ENCODE results near the gene ADAMTS14.

Gene ADAMTS14

DNA sequence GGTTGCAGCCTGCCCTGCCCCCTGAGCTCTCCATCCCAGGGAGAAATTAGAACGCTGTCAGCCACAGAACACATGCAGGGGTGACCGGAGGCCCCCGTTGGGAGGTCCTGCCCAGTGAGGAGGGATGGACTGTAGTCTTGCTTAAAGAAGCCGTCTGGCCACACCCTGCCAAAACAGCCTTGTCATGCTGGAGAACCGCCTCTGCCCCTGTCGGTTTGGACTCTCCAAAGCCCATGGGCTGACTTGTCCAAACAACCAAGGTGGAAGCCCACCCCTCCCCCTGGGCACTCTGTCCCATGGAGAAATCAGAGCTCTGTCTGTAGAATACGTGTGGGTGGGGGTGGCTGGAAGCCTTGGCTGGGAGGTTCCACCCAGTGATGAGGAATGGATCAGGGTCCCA lies 125.5 kb downstream of the ADAMTS14 start:
- DNase-seq: no peak

DNA sequence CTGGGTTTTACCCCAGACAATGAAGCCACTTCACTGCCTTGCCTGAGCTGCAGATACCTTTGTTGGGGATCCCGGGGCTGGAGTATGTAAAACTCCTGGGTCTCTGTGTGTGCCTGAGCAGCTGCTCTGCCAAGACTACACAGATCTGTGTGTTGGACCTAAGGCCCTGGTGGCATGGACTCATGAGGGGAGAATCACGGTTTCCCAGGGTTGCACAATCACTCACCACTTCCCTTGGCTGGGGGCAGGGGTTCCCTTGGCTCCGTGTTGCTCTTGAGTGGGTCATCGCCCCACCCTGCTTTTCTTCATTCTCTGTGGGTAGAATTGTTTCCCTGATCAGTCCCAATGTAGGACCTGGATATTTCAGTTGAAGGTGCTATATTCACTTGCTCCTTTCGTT lies 126.8 kb downstream of the ADAMTS14 start:
- DNase-seq: no peak

DNA sequence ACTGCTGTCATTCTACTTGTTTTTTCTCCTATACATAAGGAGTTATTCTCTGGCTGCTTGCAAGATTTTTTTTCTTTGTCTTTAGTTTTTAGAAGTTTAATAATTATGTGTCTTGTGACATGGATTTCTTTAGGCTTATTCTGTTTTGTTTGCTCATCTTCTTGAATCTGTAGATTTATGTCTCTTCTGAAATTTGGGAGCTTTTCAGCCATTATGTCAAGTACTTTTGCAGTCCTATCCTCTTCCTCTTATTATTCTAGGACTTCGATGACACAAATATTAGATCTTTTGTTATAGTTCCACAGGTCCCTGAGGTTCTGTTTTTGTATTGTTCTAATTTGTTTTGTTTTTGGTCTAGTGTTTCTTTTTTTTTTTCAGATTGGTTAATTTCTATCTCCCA lies 129.5 kb downstream of the ADAMTS14 start:
- no peak for DNase-seq

DNA sequence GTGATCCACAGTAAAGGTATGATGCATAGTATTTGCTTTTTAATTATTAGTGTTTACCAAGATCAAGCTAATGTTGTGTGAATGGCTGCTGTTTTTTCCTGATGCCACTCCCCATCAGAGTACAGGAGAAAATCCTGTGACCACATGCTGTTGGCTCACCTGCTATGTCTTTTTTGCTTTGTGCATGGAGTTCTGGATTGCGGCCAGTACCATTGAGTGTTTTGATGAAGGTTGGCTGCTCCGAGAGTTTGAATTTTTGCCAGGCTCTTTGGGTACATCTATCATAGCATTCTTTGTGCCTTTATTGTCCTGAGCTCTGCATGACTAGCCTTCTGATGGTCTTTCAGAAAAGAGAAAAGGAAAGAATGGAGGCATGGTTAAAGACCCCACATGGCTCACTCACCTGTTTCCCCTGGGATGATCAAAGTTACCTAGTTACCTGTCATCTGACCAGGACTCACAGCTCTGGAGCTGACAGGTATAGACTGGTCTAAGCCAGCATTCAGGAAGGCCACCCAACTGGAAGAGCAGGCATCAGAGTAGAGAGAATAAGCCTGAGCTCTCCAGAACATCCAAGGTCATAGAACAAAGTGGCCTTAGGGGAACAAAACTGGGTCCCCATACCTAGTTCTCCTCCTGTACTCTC lies 131.6 kb downstream of the ADAMTS14 start:
- no peak for DNase-seq

DNA sequence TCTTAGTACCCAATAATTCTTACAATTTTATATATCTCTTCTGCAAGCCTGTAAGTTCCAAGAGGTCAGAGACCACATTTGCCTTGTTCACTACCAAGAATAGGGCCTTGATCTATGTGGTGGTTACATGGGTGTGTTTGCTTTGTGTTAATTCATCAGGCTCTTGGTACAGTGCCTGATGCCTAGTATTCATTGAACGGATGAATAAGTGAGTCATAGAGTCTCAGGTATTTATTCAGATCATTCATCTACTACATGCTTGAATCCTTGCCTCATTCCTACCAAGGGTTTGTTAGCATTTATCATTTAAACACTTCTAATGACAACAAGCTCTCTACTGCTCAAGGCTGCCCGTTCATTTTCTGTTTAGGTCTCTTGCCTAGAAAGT lies 132.1 kb downstream of the ADAMTS14 start:
- no peak for DNase-seq

DNA sequence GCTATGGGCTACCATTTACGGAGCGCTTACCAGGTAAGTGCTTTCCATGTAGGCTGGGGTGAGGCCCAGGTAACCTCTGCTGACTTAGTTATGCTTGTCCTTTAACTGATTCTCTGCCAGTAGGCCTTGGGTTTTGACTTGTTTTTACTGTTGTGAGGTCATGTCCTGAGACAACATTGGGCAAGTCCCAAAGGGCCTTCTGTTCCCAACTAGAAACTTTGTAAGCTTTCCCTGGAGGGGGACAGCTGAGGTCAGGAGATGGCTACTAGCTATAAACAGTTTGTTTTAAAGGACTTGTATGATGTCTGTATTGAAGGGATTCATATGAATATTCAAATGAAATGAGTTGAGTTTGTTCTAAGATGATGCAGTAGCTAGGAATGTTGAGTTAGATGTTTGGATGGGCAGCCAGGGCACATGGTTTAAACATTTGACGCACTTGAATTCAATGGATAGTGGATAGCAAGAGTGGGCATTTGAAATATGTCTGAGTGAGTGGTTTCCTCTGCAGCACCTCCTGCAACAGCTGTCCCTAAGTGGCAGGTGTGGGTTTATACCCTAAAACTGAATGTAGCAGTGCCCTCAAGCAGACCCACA lies 133.4 kb downstream of the ADAMTS14 start:
- no peak for DNase-seq

DNA sequence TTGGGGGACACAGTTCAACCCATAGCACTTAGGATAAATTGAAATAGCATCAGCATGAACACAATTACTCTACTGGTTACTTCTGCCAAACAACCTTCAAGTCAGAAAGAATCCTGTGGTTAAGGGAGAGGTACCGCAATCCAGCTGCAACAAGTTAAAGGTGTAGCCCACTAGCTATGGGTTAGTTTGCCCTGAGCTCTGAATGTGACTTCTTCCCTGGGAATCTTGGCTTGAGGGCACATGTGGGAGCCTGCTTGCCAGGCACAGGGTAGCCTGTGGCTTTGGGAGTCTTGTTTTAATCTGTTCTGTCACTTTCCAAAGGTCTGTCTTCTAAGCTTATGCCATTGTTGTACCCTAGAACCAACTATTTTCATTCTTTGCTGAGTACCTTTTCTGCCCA lies 134.5 kb downstream of the ADAMTS14 start:
- DNase-seq: no peak

DNA sequence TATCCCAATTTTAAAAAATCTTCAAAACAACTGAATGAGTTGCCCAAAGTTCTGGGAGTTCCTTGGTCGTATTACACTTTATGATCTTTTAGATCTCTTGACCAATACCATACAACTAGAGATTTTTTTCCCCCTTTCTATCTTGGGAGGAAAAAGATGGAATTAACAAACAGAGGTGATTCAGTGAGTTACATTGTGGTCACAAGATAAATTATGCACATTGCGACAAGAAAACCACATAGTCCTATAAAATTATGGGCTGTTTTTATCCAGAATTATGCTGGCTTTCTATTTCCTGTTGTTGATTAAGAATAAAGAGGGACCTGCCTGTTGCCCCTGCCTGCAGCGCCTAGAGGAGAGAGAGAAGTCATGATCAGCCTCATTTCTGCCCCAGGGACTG lies 135.2 kb downstream of the ADAMTS14 start:
- no peak for DNase-seq

DNA sequence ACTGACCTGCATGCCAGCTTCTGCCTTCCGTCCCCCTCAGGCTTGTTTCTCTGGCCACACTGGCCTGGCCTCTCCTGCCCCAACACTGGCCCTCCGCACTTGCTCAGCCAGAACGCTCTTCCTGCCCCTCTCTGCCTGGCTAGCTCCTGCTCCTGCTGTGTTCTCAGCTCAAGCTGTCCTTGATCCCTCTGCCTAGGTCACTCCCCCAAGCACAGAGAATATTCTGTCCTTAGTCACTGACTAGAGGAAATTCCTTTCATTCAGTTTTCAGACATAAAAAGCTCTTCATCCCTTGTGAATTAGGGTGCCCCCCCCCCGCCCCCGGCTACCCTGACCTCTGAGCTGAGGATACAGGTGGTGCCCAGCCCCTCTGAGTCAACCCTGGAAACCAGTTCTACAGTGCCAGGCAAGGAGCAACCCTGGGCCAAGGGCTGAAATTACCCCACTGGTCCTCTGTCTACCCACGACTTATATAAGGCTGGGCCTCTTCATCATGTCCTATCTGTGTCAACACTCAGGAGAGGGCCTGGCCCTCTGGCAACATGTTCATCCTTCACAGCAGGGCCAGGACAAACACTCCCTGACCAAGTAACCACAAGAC lies 136.8 kb downstream of the ADAMTS14 start:
- DNase-seq: no peak

DNA sequence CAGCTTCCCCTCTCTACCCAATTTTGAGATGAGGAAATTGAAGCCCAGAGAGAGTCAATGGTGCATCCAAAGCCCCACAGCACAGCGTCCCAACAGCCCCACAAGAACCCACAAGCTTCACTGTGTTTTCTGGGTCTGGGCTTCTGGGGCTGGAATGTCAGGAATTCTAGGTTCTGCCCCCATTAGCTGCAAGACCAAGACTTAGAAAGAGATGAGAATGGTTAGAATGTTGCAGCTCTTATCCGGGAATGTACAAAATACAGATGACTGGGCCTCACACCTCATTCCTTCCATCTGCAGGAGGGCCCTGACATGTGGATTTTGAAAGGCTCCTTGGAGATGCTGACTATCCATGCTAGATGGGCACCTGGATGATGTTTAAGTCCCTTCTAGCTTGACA lies 137.4 kb downstream of the ADAMTS14 start:
- no peak for DNase-seq

DNA sequence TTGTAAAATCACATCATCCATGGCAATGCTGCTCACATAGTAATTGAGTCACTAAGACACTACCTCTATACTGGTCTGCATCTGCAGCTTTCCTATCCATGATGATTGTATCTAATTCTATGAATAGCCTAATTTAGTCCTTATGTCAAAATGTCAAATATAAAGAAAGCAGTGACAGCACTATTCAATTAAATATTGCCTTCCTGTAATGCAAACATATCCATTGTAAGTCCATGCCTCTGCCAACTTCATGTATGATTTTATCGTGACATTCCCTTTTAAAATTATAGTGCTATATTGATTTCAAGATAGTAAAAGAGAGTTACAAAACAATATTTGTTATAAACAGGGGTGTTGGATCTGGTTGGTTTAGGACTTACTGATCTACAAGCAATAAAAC lies 138.7 kb downstream of the ADAMTS14 start:
- no peak for DNase-seq

DNA sequence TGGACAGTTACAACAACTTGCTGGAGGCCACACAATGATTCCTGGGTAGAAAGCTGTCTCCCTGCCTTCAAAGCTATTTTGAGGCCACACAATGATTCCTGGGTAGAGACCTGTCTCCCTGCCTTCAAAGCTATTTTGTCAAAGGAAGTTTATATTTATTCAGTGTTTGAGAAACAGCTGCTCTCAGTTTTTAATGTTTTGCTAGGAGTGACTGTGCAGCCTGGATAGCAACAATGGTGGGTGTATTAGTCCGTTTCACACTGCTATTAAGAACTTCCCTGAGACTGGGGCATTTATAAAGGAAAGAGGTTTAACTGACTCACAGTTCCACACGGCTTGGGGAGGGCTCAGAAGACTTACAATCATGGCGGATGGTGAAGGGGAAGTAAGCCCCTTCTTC lies 139.6 kb downstream of the ADAMTS14 start:
- no peak for DNase-seq
